WTC11 (cell line): ENCODE data around the gene CIZ1. TPM values are rescaled to one million over a fixed set of nuclear protein-coding genes. Genes with fewer than 3 reads are reported as not detected.

Experiments used
- CREM ChIP-seq: sonication (generic); formaldehyde crosslinking; IDR thresholded peaks from 2 replicates; pipeline ENCODE4 v1.8.1; 2022; ENCODE audit warnings: mild to moderate bottlenecking, missing genetic modification reagents, moderate library complexity
- ELF4 ChIP-seq: sonication (generic); formaldehyde crosslinking; IDR thresholded peaks from 2 replicates; pipeline ENCODE4 v1.8.1; 2022; ENCODE audit warnings: low read depth, mild to moderate bottlenecking, moderate library complexity, missing genetic modification reagents
- ESRRA ChIP-seq: sonication (generic); formaldehyde crosslinking; IDR thresholded peaks from 2 replicates; pipeline ENCODE4 v1.8.1; 2022; ENCODE audit warnings: mild to moderate bottlenecking, missing genetic modification reagents, borderline replicate concordance
- FOXJ3 ChIP-seq: sonication (generic); formaldehyde crosslinking; IDR thresholded peaks from 2 replicates; pipeline ENCODE4 v1.9.0; 2021; ENCODE audit warnings: missing genetic modification reagents, mild to moderate bottlenecking, borderline replicate concordance
- IRF2 ChIP-seq: sonication (generic); formaldehyde crosslinking; IDR thresholded peaks from 2 replicates; pipeline ENCODE4 v1.8.0; 2022; ENCODE audit warnings: low read depth, missing genetic modification reagents, borderline replicate concordance
- KAT7 ChIP-seq: sonication (generic); formaldehyde crosslinking; IDR thresholded peaks from 2 replicates; pipeline ENCODE4 v1.8.1; 2023; ENCODE audit warnings: missing genetic modification reagents, mild to moderate bottlenecking, borderline replicate concordance
- NFATC4 ChIP-seq: fragments of 250-450 bp; sonication (Bioruptor Pico); IDR thresholded peaks from 2 replicates; pipeline ENCODE4 v1.9.0; 2021; ENCODE audit warnings: mild to moderate bottlenecking
- NFE2L1 ChIP-seq: sonication (generic); formaldehyde crosslinking; IDR thresholded peaks from 2 replicates; pipeline ENCODE4 v1.8.1; 2023; ENCODE audit warnings: missing genetic modification reagents
- NFYB ChIP-seq: sonication (generic); formaldehyde crosslinking; conservative IDR thresholded peaks from 2 replicates; pipeline ENCODE4 v1.8.0; 2022; ENCODE audit warnings: low read depth, missing genetic modification reagents
- NR1H2 ChIP-seq: sonication (generic); formaldehyde crosslinking; IDR thresholded peaks from 2 replicates; pipeline ENCODE4 v1.9.0; 2021; ENCODE audit warnings: mild to moderate bottlenecking, moderate library complexity, missing genetic modification reagents
- NR2C2 ChIP-seq: sonication (generic); formaldehyde crosslinking; IDR thresholded peaks from 2 replicates; pipeline ENCODE4 v1.8.0; 2022; ENCODE audit warnings: mild to moderate bottlenecking, missing genetic modification reagents
- PRRX2 ChIP-seq: fragments of 250-450 bp; sonication (Bioruptor Pico); IDR thresholded peaks from 2 replicates; pipeline ENCODE4 v1.8.0; 2021; ENCODE audit warnings: mild to moderate bottlenecking
- TCF7 ChIP-seq: sonication (generic); formaldehyde crosslinking; IDR thresholded peaks from 2 replicates; pipeline ENCODE4 v1.8.0; 2022; ENCODE audit warnings: mild to moderate bottlenecking, low read depth, missing genetic modification reagents, moderate library complexity
- TP53 ChIP-seq: sonication (generic); formaldehyde crosslinking; IDR thresholded peaks from 2 replicates; pipeline ENCODE4 v1.8.1; 2023; ENCODE audit warnings: mild to moderate bottlenecking, missing genetic modification reagents
- ZNF121 ChIP-seq: sonication (generic); formaldehyde crosslinking; IDR thresholded peaks from 2 replicates; pipeline ENCODE4 v1.8.0; 2023; ENCODE audit warnings: missing genetic modification reagents
- ZNF138 ChIP-seq: sonication (generic); formaldehyde crosslinking; conservative IDR thresholded peaks from 2 replicates; pipeline ENCODE4 v1.8.1; 2022; ENCODE audit warnings: mild to moderate bottlenecking, moderate library complexity, missing genetic modification reagents
- ZNF219 ChIP-seq: sonication (generic); formaldehyde crosslinking; IDR thresholded peaks from 2 replicates; pipeline ENCODE4 v1.8.0; 2023; ENCODE audit warnings: missing genetic modification reagents, mild to moderate bottlenecking, borderline replicate concordance
- ZNF416 ChIP-seq: fragments of 250-450 bp; sonication (Bioruptor Pico); IDR thresholded peaks from 2 replicates; pipeline ENCODE4 v1.9.0; 2021; ENCODE audit warnings: mild to moderate bottlenecking, inconsistent platforms
- ZNF671 ChIP-seq: fragments of 250-450 bp; sonication (Bioruptor Pico); IDR thresholded peaks from 2 replicates; pipeline ENCODE4 v1.8.0; 2021; ENCODE audit warnings: mild to moderate bottlenecking
- total RNA-seq: library from RNA; stranded (reverse); gene quantifications from 3 replicates; pipeline ENCODE4 v1.2.3, GENCODE V29; 2021
- TF ChIP-seq, protein P1 (sequence below): fragments of 250-450 bp; sonication (Bioruptor Pico); IDR thresholded peaks from 2 replicates; pipeline ENCODE4 v1.9.0; 2021; ENCODE audit warnings: mild to moderate bottlenecking
- TF ChIP-seq, protein P2 (sequence below): sonication (generic); formaldehyde crosslinking; IDR thresholded peaks from 2 replicates; pipeline ENCODE4 v1.8.1; 2022; ENCODE audit warnings: mild to moderate bottlenecking, missing genetic modification reagents, moderate library complexity, borderline replicate concordance
- TF ChIP-seq, protein P3 (sequence below): sonication (generic); formaldehyde crosslinking; IDR thresholded peaks from 2 replicates; pipeline ENCODE4 v1.8.1; 2023; ENCODE audit warnings: mild to moderate bottlenecking, missing genetic modification reagents, moderate library complexity
- TF ChIP-seq, protein P4 (sequence below): fragments of 250-450 bp; sonication (Bioruptor Pico); IDR thresholded peaks from 2 replicates; pipeline ENCODE4 v1.8.0; 2021; ENCODE audit warnings: mild to moderate bottlenecking
- TF ChIP-seq, protein P5 (sequence below): sonication (generic); formaldehyde crosslinking; IDR thresholded peaks from 2 replicates; pipeline ENCODE4 v1.8.0; 2022; ENCODE audit warnings: mild to moderate bottlenecking, missing genetic modification reagents
- TF ChIP-seq, protein P6 (sequence below): sonication (generic); formaldehyde crosslinking; IDR thresholded peaks from 2 replicates; pipeline ENCODE4 v1.8.0; 2023; ENCODE audit warnings: missing genetic modification reagents
- TF ChIP-seq, protein P7 (sequence below): sonication (generic); formaldehyde crosslinking; IDR thresholded peaks from 2 replicates; pipeline ENCODE4 v1.8.0; 2022; ENCODE audit warnings: mild to moderate bottlenecking, missing genetic modification reagents
- TF ChIP-seq, protein P8 (sequence below): sonication (generic); formaldehyde crosslinking; conservative IDR thresholded peaks from 2 replicates; pipeline ENCODE4 v1.8.1; 2022; ENCODE audit warnings: mild to moderate bottlenecking, missing genetic modification reagents
- TF ChIP-seq, protein P9 (sequence below): sonication (generic); formaldehyde crosslinking; IDR thresholded peaks from 2 replicates; pipeline ENCODE4 v1.8.0; 2022; ENCODE audit warnings: mild to moderate bottlenecking, missing genetic modification reagents
- TF ChIP-seq, protein P10 (sequence below): fragments of 250-450 bp; sonication (Bioruptor Pico); conservative IDR thresholded peaks from 2 replicates; pipeline ENCODE4 v1.9.0; 2021; ENCODE audit warnings: mild to moderate bottlenecking

Gene CIZ1
- total RNA-seq, 1 experiment from 2014 or later = 90.2 TPM

DNA sequence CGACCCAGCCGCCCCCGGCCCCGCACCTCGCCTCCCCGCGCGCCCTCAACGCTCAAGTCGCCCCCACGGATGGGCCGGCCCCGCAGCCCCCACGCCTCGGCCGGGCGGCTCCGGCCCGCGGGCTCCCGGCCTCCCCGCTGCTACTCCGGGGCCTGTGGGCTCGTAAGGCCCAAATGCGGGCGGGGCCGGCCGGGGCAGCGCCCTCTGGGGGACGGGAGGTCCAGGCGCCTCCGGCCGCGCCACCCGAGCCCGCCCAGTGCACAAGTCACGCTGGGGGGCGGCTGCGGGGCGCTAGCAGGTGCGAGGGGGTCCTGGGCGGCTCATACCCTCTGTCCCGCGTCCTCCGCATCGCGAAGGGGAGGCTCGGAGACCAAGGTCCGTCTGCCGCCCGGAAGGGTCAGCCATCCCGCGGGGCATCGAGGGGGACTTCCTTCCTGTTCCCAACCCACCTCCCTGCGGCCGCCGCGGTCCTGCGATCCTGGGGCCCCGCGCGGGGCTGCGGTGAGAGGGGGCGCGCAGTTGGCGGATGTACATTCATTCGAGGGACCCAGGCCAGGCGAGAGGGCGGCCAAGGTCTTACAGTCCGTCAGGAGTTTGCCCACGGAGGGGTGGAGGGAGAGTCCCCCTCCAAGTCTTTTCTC lies at the start of gene CIZ1 (continued):
- TF ChIP-seq, protein P1, sequence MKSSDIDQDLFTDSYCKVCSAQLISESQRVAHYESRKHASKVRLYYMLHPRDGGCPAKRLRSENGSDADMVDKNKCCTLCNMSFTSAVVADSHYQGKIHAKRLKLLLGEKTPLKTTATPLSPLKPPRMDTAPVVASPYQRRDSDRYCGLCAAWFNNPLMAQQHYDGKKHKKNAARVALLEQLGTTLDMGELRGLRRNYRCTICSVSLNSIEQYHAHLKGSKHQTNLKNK = no peak
- TF ChIP-seq, protein P2, sequence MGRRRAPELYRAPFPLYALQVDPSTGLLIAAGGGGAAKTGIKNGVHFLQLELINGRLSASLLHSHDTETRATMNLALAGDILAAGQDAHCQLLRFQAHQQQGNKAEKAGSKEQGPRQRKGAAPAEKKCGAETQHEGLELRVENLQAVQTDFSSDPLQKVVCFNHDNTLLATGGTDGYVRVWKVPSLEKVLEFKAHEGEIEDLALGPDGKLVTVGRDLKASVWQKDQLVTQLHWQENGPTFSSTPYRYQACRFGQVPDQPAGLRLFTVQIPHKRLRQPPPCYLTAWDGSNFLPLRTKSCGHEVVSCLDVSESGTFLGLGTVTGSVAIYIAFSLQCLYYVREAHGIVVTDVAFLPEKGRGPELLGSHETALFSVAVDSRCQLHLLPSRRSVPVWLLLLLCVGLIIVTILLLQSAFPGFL (CRISPR knock-in tag) = no peak
- TF ChIP-seq, protein P3, sequence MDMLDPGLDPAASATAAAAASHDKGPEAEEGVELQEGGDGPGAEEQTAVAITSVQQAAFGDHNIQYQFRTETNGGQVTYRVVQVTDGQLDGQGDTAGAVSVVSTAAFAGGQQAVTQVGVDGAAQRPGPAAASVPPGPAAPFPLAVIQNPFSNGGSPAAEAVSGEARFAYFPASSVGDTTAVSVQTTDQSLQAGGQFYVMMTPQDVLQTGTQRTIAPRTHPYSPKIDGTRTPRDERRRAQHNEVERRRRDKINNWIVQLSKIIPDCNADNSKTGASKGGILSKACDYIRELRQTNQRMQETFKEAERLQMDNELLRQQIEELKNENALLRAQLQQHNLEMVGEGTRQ (CRISPR knock-in tag) = no peak
- 0 out of 2 replicates have a peak, but pooled peaks have one; percentile 41 for TF ChIP-seq IRF2 (CRISPR knock-in tag)
- no peak for TF ChIP-seq KAT7 (CRISPR knock-in tag)
- no peak for TF ChIP-seq ZNF121 (CRISPR knock-in tag)
- peak; percentile 44; the same call in 1 of the 2 replicates for TF ChIP-seq ZNF219 (CRISPR knock-in tag)
- TF ChIP-seq PRRX2 (CRISPR knock-in tag) = no peak
- TF ChIP-seq, protein P4, sequence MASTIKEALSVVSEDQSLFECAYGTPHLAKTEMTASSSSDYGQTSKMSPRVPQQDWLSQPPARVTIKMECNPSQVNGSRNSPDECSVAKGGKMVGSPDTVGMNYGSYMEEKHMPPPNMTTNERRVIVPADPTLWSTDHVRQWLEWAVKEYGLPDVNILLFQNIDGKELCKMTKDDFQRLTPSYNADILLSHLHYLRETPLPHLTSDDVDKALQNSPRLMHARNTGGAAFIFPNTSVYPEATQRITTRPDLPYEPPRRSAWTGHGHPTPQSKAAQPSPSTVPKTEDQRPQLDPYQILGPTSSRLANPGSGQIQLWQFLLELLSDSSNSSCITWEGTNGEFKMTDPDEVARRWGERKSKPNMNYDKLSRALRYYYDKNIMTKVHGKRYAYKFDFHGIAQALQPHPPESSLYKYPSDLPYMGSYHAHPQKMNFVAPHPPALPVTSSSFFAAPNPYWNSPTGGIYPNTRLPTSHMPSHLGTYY = no peak
- no peak for TF ChIP-seq ZNF671 (CRISPR knock-in tag)
- TF ChIP-seq, protein P5, sequence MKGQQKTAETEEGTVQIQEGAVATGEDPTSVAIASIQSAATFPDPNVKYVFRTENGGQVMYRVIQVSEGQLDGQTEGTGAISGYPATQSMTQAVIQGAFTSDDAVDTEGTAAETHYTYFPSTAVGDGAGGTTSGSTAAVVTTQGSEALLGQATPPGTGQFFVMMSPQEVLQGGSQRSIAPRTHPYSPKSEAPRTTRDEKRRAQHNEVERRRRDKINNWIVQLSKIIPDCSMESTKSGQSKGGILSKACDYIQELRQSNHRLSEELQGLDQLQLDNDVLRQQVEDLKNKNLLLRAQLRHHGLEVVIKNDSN = no peak
- TF ChIP-seq ZNF416 (CRISPR knock-in tag) = no peak
- no peak for TF ChIP-seq NR2C2 (CRISPR knock-in tag)
- TF ChIP-seq, protein P6, sequence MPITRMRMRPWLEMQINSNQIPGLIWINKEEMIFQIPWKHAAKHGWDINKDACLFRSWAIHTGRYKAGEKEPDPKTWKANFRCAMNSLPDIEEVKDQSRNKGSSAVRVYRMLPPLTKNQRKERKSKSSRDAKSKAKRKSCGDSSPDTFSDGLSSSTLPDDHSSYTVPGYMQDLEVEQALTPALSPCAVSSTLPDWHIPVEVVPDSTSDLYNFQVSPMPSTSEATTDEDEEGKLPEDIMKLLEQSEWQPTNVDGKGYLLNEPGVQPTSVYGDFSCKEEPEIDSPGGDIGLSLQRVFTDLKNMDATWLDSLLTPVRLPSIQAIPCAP = no peak
- 0 out of 2 replicates have a peak, but pooled peaks have one; percentile 42 for TF ChIP-seq CREM (CRISPR knock-in tag)
- TF ChIP-seq, protein P7, sequence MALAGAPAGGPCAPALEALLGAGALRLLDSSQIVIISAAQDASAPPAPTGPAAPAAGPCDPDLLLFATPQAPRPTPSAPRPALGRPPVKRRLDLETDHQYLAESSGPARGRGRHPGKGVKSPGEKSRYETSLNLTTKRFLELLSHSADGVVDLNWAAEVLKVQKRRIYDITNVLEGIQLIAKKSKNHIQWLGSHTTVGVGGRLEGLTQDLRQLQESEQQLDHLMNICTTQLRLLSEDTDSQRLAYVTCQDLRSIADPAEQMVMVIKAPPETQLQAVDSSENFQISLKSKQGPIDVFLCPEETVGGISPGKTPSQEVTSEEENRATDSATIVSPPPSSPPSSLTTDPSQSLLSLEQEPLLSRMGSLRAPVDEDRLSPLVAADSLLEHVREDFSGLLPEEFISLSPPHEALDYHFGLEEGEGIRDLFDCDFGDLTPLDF = no peak
- no peak for TF ChIP-seq FOXJ3
- TF ChIP-seq ESRRA = no peak
- TF ChIP-seq NFATC4 = no peak
- TF ChIP-seq, protein P8, sequence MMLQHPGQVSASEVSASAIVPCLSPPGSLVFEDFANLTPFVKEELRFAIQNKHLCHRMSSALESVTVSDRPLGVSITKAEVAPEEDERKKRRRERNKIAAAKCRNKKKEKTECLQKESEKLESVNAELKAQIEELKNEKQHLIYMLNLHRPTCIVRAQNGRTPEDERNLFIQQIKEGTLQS (CRISPR knock-in tag) = no peak
- TF ChIP-seq TCF7 (CRISPR knock-in tag) = peak; percentile 61; the same call in 1 of the 2 replicates
- TF ChIP-seq NFYB (CRISPR knock-in tag) = no peak
- TF ChIP-seq NFE2L1 = peak; percentile 11; the same call in 1 of the 2 replicates
- TF ChIP-seq ELF4 = 0 out of 2 replicates have a peak, but pooled peaks have one; percentile 35
- TF ChIP-seq TP53 (CRISPR knock-in tag) = no peak
- no peak for TF ChIP-seq NR1H2 (CRISPR knock-in tag)
- TF ChIP-seq, protein P9, sequence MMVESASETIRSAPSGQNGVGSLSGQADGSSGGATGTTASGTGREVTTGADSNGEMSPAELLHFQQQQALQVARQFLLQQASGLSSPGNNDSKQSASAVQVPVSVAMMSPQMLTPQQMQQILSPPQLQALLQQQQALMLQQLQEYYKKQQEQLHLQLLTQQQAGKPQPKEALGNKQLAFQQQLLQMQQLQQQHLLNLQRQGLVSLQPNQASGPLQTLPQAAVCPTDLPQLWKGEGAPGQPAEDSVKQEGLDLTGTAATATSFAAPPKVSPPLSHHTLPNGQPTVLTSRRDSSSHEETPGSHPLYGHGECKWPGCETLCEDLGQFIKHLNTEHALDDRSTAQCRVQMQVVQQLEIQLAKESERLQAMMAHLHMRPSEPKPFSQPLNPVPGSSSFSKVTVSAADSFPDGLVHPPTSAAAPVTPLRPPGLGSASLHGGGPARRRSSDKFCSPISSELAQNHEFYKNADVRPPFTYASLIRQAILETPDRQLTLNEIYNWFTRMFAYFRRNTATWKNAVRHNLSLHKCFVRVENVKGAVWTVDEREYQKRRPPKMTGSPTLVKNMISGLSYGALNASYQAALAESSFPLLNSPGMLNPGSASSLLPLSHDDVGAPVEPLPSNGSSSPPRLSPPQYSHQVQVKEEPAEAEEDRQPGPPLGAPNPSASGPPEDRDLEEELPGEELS (CRISPR knock-in tag) = peak; percentile 84; the same call in 1 of the 2 replicates
- TF ChIP-seq, protein P10, sequence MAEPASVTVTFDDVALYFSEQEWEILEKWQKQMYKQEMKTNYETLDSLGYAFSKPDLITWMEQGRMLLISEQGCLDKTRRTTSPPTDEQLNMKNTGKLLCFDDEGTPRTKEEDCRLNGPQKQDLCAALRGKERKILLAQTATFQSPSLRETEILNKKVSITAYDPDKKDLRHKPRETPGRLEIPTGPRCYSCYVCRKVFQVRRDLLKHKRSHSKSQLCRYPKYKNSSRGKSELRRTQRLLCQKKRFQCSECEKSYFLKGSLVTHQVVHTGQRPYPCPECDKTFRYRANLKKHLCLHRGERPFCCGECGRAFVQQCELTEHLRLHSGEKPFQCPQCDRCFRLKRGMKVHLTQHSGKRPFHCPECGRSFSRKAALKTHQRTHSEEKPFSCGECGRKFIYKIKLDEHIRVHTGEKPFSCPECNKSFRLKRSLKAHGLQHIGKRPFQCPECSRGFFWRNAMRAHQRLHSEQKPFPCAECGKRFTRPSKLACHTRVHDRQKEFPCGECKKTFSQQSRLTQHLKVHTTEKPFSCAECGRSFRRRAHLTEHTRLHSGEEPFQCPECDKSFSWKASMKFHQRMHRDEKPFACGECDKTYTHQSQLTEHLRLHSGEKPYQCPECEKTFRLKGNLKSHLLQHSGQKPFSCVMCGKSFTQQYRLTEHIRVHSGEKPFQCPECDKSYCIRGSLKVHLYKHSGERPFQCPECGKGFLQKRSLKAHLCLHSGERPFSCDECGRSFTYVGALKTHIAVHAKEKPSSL (CRISPR knock-in tag) = no peak
- no peak for TF ChIP-seq ZNF138
